DND-41 (cell line): ENCODE data around the gene CLCF1.

Source experiments
- ATAC-seq: fragments of 200-7000 bp; cut with Tn5 transposase; 3 replicates; pipeline ENCODE4 v1.9.1; 2021; ENCODE audit warnings: low read depth; ENCODE audit not compliant: insufficient read depth
- DNase-seq: peaks from one replicate; pipeline ENCODE4 v3.0.0-alpha.2; 2020
- H2AFZ ChIP-seq: 2 replicates; pipeline ENCODE4 v1.6.0; 2012; ENCODE audit warnings: low read depth, low read length
- H3K27ac ChIP-seq: 2 replicates; pipeline ENCODE4 v1.5.1; 2012; ENCODE audit warnings: low read length, inconsistent platforms
- H3K27me3 ChIP-seq: fragments of 200-600 bp; sonication (generic); 2 replicates; pipeline ENCODE4 v1.6.0; 2012; ENCODE audit warnings: low read length, mild to moderate bottlenecking, inconsistent platforms; ENCODE audit not compliant: insufficient read depth, poor library complexity
- H3K36me3 ChIP-seq: 2 replicates; pipeline ENCODE4 v1.5.1; 2012; ENCODE audit warnings: low read length, inconsistent platforms; ENCODE audit not compliant: insufficient read depth
- H3K4me1 ChIP-seq: 2 replicates; pipeline ENCODE4 v1.5.1; 2012; ENCODE audit warnings: mild to moderate bottlenecking, low read length; ENCODE audit not compliant: insufficient read depth
- H3K4me2 ChIP-seq: 2 replicates; pipeline ENCODE4 v1.6.0; 2012; ENCODE audit warnings: mild to moderate bottlenecking, moderate library complexity, low read length, inconsistent platforms; ENCODE audit not compliant: insufficient read depth
- H3K4me3 ChIP-seq, 2 experiments: fragments of 200-600 bp in 1 of 2; shearing (Covaris generic) in 1 of 2; 2 replicates each; pipeline ENCODE4 v1.5.1; 2012 to 2016; ENCODE audit warnings: inconsistent platforms in 2 of 2, low read length in 2 of 2, mild to moderate bottlenecking in 2 of 2, low read depth in 1 of 2, moderate library complexity in 1 of 2
- H3K79me2 ChIP-seq: 2 replicates; pipeline ENCODE4 v1.6.0; 2012; ENCODE audit warnings: low read length, inconsistent platforms; ENCODE audit not compliant: insufficient read depth
- H3K9ac ChIP-seq: 2 replicates; pipeline ENCODE4 v1.6.0; 2012; ENCODE audit warnings: low read depth, mild to moderate bottlenecking, inconsistent platforms, low read length, moderate library complexity
- H3K9me3 ChIP-seq: 2 replicates; pipeline ENCODE4 v1.5.1; 2012; ENCODE audit warnings: low read length, moderate library complexity, mild to moderate bottlenecking, inconsistent platforms; ENCODE audit not compliant: insufficient read depth, severe bottlenecking
- H4K20me1 ChIP-seq: 2 replicates; pipeline ENCODE4 v1.6.0; 2012; ENCODE audit warnings: low read length; ENCODE audit not compliant: insufficient read depth
- EZH2 ChIP-seq: IDR thresholded peaks from 3 replicates; pipeline ENCODE4 v1.6.1; 2012; ENCODE audit warnings: borderline replicate concordance, low read depth, mild to moderate bottlenecking, moderate library complexity, low read length, inconsistent platforms; ENCODE audit not compliant: severe bottlenecking
- TF ChIP-seq, protein P1 (sequence below): IDR thresholded peaks from 2 replicates; pipeline ENCODE4 v1.5.1; 2012; ENCODE audit warnings: borderline replicate concordance, low read length, moderate library complexity, mild to moderate bottlenecking; ENCODE audit not compliant: poor library complexity, severe bottlenecking; ENCODE audit errors: extremely low read depth

Gene CLCF1

GRCh38 chr11:67364169-67364568 lies 9.2 kb downstream of the CLCF1 start:
- Histone ChIP-seq H3K4me1 (no peaks in the 10 kb centered on the region), H3K27ac (no peak overlapping the region), H3K27me3 (peaks cover 7% of the 10 kb centered on the region), H3K4me3 (no peak overlapping the region), H3K9me3 (no peaks in the 10 kb centered on the region), H3K36me3 (no peaks in the 10 kb centered on the region), H3K79me2 (no peaks in the 10 kb centered on the region), H3K9ac (no peak overlapping the region), H2AFZ (no peak overlapping the region), H3K4me2 (no peak overlapping the region), H4K20me1 (no peaks in the 10 kb centered on the region)
- ATAC-seq (no peak), DNase-seq (no peak)
- no peak for TF ChIP-seq EZH2
- TF ChIP-seq, protein P1, sequence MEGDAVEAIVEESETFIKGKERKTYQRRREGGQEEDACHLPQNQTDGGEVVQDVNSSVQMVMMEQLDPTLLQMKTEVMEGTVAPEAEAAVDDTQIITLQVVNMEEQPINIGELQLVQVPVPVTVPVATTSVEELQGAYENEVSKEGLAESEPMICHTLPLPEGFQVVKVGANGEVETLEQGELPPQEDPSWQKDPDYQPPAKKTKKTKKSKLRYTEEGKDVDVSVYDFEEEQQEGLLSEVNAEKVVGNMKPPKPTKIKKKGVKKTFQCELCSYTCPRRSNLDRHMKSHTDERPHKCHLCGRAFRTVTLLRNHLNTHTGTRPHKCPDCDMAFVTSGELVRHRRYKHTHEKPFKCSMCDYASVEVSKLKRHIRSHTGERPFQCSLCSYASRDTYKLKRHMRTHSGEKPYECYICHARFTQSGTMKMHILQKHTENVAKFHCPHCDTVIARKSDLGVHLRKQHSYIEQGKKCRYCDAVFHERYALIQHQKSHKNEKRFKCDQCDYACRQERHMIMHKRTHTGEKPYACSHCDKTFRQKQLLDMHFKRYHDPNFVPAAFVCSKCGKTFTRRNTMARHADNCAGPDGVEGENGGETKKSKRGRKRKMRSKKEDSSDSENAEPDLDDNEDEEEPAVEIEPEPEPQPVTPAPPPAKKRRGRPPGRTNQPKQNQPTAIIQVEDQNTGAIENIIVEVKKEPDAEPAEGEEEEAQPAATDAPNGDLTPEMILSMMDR: no peak

DNA sequence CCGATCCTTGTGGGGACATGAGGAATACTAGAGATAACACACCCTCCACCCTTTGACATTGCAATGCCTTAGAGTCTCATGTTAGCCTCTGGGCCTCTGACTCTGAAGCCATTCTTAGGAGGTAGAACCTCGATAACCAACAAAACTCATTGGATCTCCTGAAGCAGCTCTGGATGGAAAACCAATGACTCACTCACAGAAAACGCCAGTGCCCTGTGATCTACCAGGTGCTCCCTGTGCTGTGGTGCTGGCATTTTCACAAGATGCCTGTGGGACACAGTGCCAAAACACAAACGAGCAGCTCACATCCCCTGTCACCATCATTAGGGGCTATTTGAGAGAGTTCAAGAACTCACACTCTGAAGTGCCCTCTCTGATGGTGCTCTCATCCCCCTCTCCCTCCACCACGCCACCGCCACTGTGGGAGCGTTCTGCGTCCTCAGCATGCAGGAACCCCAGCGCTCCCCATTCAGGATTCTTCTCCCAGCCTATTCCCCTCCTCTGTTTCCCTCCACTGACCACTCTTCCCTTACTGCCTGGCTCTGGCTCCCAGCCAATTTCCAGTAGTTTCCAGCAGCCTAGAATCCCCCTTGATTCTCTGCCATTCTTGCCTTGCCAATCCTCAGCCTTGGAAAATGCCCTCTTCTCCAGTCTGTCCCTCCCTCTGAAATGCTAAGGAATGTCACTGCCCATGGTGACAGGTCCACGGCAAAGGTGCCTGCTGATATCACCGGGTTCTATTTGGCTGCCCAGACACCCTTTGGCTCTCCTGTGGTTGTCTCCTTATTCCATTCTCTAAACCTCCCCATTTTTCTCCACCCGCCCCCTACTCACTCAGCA lies 15.3 kb downstream of the CLCF1 start:
- DNase-seq (no peak), ATAC-seq (no peak)
- H3K79me2 ChIP-seq: peaks cover 1% of the 10 kb centered on the region
- no peaks in the 10 kb centered on the region for H3K9me3 ChIP-seq
- no peak overlapping the region for H3K4me2 ChIP-seq
- peaks cover 21% of the 10 kb centered on the region for H3K4me1 ChIP-seq
- H3K4me3 ChIP-seq: no peak overlapping the region
- no peak for TF ChIP-seq EZH2
- TF ChIP-seq, protein P1: no peak
- no peaks in the 10 kb centered on the region for H4K20me1 ChIP-seq
- H3K27me3 ChIP-seq: no peaks in the 10 kb centered on the region
- H3K36me3 ChIP-seq: no peaks in the 10 kb centered on the region
- H3K9ac ChIP-seq: no peak overlapping the region
- H2AFZ ChIP-seq: no peak overlapping the region
- no peak overlapping the region for H3K27ac ChIP-seq

- TF ChIP-seq EZH2: no peak
- TF ChIP-seq, protein P1: peak; percentile 99
- H3K9me3 ChIP-seq: no peaks in the 10 kb centered on the region
- peak; percentile 39 for ATAC-seq
- no peak overlapping the region for H3K4me3 ChIP-seq
- no peak overlapping the region for H3K27ac ChIP-seq
- DNase-seq: peak; percentile 74
- peak overlapping the region; percentile 36 for H3K4me2 ChIP-seq
- peaks cover 30% of the 10 kb centered on the region for H3K4me1 ChIP-seq
- peak overlapping the region; percentile 8; the same call in 1 of the 2 replicates for H3K9ac ChIP-seq
- H2AFZ ChIP-seq: peak overlapping the region; percentile 40
- no peaks in the 10 kb centered on the region for H3K36me3 ChIP-seq
- H3K79me2 ChIP-seq: peaks cover 8% of the 10 kb centered on the region
- H3K27me3 ChIP-seq: no peaks in the 10 kb centered on the region
- no peaks in the 10 kb centered on the region for H4K20me1 ChIP-seq
Measured at GRCh38 chr11:67356864-67357561, 16.4 kb downstream of the CLCF1 start.
